ENCODE results near the gene SRGAP3.

DNA sequence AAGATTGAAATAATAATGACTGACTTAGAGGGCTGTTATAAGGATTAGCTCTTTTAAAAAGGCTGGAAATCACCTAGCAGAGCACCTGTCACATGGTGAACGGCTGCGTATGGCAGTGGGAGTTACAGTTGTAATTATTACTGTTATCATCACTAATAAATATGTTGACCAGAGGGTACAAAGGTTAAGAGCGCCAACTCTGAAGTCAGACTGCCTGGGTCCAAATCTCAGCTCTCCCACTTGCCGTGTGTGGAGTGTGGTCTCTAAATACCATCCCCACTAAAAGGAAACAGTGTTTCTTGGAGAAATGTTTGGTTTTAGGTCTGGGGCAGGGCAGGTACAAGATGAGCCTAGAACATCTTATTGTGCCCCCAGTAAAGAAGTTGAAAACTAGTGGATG lies 280.2 kb downstream of the SRGAP3 start:
- TF ChIP-seq, protein P1, sequence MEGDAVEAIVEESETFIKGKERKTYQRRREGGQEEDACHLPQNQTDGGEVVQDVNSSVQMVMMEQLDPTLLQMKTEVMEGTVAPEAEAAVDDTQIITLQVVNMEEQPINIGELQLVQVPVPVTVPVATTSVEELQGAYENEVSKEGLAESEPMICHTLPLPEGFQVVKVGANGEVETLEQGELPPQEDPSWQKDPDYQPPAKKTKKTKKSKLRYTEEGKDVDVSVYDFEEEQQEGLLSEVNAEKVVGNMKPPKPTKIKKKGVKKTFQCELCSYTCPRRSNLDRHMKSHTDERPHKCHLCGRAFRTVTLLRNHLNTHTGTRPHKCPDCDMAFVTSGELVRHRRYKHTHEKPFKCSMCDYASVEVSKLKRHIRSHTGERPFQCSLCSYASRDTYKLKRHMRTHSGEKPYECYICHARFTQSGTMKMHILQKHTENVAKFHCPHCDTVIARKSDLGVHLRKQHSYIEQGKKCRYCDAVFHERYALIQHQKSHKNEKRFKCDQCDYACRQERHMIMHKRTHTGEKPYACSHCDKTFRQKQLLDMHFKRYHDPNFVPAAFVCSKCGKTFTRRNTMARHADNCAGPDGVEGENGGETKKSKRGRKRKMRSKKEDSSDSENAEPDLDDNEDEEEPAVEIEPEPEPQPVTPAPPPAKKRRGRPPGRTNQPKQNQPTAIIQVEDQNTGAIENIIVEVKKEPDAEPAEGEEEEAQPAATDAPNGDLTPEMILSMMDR (IDR thresholded peaks at IDR 0.05), result no peak
- TF ChIP-seq EZH2 (IDR thresholded peaks at IDR 0.05; ENCODE audit: borderline replicate concordance, insufficient read depth, low read depth, low read length, poor library complexity, severe bottlenecking), result no peak

Measured in B cell (primary cell).